ENCODE results near the gene DPT.

The DPT gene

DNA sequence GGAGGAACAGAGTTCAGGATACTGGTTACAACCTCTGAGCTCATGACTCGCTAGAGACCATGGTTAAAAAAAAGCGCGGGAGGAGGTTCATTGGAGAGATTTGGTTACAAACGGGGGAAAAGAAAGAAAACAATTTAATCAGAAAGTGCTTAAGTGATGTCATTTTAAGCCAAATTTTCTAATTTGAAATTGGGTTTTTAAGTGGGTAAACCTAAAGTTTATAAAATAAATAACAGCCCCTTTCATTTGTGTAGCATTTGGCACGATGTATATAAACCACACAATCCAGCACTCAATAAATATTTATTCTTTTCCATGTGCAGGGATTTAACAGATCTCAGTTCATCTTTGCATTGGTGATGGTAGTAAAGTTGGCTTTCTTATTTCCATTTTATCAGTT is 7.0 kb upstream of the DPT start:
- DNase-seq (ENCODE audit: low read depth), result no peak

GRCh38 chr1:168734946-168735345 is 5.9 kb upstream of the DPT start:
- DNase-seq (ENCODE audit: low read depth), result no peak

DNA sequence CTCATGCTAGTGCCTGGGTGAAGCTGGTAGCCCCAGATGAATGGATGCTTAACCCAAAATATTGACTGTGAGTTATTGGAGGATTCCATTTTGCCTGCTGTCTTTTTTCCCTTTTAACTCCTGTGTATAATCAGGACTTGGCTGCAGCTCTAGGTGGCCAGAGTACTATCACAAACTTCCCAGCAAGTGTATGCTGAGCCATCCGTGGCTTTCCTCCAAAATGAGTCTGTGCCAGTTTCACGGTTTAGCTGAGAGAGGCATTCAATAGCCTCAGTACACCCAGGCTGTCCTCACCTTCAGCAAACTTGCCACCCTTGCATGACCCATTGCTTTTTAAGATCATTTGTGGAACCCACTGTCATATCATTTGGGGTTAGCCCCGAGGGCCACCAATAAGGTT is 5.3 kb upstream of the DPT start:
- no peak for DNase-seq (ENCODE audit: low read depth)

DNA sequence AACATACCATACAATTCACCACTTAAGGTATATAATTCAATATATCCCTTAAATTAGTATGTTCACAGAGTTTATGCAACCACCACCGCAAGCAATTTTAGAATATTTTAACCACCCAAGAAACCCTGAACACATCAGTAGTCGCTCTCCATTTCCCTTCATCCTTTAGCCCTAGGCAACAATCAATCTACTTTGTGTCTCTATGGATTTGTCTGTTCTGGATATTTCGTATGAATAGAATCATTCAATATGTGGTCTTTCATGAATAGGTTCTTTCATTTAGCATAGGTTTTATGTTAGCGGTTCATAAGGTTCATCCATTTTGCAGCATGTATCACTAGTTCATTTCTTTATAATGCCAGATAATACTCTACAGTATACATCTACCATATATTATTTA is 4.2 kb upstream of the DPT start:
- DNase-seq (ENCODE audit: low read depth), result no peak

GRCh38 chr1:168732736-168733135 is 3.7 kb upstream of the DPT start:
- DNase-seq (ENCODE audit: low read depth), result no peak

GRCh38 chr1:168731244-168731953 is 2.4 kb upstream of the DPT start:
- no peak for DNase-seq (ENCODE audit: low read depth)

GRCh38 chr1:168729405-168729802 is 398 bp upstream of the DPT start:
- DNase-seq (ENCODE audit: low read depth), result no peak

DNA sequence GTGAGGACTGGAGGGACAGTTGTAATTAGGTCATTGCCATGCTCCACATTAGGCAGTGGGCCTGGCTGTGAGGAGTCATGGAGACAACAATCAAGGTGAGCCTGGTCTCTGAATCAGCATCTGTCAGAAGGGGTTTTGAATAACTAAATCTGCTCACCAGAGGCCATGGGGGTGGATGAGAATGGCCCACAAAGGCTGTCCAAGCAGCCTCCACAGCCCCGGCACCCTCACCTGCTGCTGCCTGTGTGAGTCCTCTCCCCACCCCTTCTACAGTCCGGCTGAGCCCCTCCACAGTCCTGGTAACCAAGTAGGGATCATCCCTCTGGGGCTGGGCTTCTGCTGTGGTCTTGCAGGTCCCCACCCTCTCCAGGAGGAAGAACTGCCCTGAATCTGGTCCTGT is 2.3 kb downstream of the DPT start:
- DNase-seq (ENCODE audit: low read depth), result no peak

DNA sequence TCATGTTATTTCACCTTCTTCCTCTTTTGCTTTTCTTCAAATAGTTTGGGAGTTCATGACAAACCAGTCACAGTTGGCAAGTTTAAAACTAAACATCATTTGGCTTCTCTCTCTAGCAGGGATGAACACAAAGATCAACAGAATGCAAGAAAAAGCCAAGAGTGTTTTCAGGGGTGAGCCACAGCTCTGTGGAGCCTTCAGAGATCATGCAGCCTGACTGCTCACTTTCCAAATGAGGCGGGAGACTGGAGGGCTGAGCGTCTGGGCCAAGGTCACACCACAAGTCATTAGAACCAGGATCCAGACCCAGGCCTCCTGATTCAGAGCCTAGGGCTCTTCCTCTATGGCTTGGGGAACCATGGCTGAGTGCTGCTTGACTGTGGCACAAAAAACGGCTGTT is 2.7 kb downstream of the DPT start:
- no peak for DNase-seq (ENCODE audit: low read depth)

DNA sequence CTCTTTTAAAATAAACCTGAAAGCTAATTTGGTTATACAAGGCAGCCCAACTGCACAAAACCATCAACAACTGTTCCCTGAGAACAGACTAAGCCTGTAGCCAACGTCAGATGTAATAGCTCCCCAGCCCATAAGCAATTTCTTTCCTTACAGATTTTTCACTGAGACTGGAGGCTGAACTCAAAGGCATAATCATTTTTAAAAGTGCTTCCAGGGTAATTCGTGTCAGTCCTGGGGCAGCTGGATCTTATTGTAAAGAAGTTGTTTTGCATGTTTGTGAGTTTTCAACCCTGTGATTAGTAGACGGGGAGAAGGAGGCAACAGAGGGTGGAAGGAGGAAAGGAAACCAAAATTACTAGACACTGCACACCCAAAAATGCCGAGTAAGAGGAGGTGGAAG is 3.2 kb downstream of the DPT start:
- DNase-seq (ENCODE audit: low read depth), result no peak

DNA sequence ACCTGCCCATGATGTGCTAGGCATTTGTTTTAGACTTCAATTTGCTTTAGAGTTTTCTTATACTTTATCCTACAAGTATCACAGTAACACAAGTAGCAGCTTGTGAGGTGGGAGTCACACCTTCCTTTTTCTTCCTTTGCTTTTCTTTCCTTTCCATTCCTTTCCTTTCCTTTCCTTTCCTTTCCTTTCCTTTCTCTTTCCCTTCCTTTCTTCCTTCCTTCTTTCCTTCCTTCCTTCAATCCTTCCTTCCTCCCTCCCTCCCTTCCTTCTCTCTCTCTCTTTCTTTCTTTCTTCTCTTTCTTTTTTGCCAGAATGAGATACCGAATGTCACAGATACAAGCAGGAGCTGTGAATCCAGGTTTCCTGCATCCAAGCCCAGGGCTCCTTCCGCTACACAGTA is 3.9 kb downstream of the DPT start:
- DNase-seq (ENCODE audit: low read depth), result no peak

GRCh38 chr1:168723000-168723399 is 6.0 kb downstream of the DPT start:
- no peak for DNase-seq (ENCODE audit: low read depth)

DNA sequence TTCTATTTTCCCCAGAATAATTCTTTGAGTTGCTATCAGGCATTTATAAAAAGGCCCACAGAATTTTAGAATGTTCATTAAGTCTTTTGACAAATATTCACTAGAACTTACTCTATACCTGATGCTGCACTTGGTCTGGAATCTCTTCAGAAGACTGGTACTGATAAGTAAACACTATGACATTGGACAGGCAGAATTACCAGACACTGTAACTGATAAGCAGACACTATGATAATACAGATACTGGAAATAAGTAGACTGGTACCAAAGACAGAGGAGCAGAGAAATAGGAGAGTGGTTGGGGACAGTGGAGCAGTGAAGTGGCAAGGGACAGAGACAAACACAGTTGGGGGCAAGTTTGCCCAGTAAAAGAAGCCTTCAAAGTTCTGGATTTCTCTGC is 8.2 kb downstream of the DPT start:
- DNase-seq (ENCODE audit: low read depth), result no peak

- DNase-seq (ENCODE audit: low read depth), result no peak
Observed at GRCh38 chr1:168719306-168720111, 9.5 kb downstream of the DPT start.

GRCh38 chr1:168717906-168718891 is 10.8 kb downstream of the DPT start:
- DNase-seq (ENCODE audit: low read depth), result no peak

DNA sequence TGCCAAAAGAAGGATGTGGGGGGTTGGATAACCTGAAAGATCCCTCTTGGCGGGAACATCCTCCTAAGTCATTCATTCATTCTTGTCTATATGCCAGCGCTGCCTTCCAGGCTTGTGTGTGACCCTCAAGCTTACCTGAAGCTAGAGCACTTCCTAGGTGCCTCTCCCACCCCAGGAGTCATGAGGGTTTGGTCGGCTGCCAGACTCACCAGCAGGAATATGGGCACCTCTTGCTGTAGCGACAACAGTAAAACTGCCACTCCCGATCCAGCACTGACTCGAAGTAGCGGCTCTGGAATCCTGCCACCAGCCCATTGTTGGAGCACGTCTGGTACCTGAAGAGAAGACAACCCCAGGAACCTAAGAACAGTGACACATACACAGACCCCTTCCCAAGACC is 15.0 kb downstream of the DPT start:
- no peak for DNase-seq (ENCODE audit: low read depth)

GRCh38 chr1:168709405-168710363 is 19.3 kb downstream of the DPT start:
- DNase-seq (ENCODE audit: low read depth), result no peak

- DNase-seq (ENCODE audit: low read depth), result no peak
Observed at GRCh38 chr1:168708698-168709404, 20.2 kb downstream of the DPT start.

DNA sequence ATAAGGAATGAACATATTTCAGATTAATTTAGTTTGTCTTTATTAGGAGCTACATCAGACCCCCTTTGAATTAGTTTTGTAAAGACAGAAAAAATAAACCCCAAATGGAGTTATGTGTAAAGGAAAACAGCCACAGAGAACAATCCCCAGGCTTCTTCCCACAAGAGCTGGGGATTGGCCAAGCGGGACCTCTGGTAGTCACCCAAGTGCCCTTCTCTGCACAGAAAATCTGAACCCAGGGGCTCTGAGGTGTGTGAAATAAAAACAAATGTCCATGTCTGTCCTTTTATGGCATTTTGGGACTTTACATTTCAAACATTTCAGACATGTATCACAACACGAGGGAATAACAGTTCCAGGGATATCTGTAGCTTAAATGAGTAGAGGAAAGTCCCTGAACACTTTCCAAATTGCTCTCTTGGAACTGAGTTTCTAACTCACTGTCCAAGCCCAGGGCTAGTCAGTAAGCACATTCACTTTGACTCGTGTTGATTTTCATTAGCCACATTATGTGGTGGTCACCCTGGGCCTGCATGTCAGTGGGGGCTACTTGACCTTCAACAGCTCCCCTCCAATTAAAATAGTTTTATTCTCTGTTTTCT is 22.5 kb downstream of the DPT start:
- no peak for DNase-seq (ENCODE audit: low read depth)

DNA sequence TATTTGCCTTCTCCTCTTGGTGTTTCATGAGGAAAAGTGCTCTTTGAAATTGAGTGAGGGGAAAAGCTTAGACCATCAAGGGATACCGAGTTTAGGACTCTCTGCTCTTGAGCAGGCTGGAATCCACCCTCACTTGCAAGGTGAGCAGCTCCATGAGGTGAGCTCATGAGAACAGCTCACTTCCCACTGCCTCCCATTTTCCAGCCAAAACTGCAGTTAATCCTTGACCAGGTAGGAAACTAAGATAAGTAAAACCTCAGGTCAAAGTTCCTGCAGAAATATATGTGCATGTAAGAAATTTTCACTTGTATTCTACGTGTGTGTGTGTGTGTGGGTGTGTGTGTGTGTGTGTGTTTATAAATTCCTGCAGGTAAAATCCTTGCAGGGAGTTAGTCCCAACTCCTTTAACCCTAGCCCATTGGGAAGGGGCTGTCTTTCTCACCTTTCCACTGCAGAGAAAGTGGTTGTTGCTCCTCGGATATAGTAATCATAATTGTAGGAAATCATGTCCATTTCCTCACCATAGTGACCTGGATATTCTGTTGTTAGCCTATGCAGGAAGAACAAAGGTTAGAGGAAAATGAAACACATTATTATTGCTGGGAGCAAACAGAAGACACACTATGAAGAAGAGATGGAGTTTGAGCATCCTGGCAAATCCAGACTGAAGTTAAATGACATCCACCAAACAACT is 28.3 kb downstream of the DPT start:
- DNase-seq (ENCODE audit: low read depth), result no peak
